A673 (cell line): Measurements from ENCODE around the gene PCTP. TPM values are rescaled to one million over a fixed set of nuclear protein-coding genes. Genes with fewer than 3 reads are reported as not detected.

Experiments
- BruUV-seq: library from RNA; stranded (reverse); fragments of 400-500 nt; replicated peaks from 2 replicates; lab custom pipeline; 2021; lab: Mats Ljungman, UMichigan
- CTCF ChIA-PET: fragments of 300-600 bp; sonication (Branson Sonifier 250); formaldehyde crosslinking; loops from one replicate; lab custom pipeline; 2022; ENCODE audit warnings: antibody characterized with exemption; lab: Charles Lee
- POLR2A ChIA-PET: fragments of 300-600 bp; sonication (Branson Sonifier 250); formaldehyde crosslinking; loops from one replicate; lab custom pipeline; 2022; ENCODE audit warnings: antibody characterized with exemption; ENCODE audit not compliant: low non-redundant PET; lab: Charles Lee
- DNase-seq: peaks from one replicate; pipeline ENCODE4 v3.0.0-alpha.2; 2015; ENCODE audit warnings: low spot score
- H3K27ac ChIP-seq: fragments of 200-600 bp; sonication (generic); 2 replicates; pipeline ENCODE4 v1.5.1; 2016; ENCODE audit warnings: mixed run types, low read depth, mild to moderate bottlenecking, mixed read lengths, antibody characterized with exemption, low read length; ENCODE audit not compliant: poor library complexity, severe bottlenecking
- H3K27me3 ChIP-seq: fragments of 200-600 bp; sonication (generic); replicated peaks from 2 replicates; pipeline ENCODE4 v1.6.1; 2017; ENCODE audit warnings: mixed run types, low read depth, mild to moderate bottlenecking, mixed read lengths, antibody characterized with exemption, low read length; ENCODE audit not compliant: insufficient read depth, poor library complexity
- H3K36me3 ChIP-seq: fragments of 200-600 bp; sonication (generic); 2 replicates; pipeline ENCODE4 v1.6.1; 2016; ENCODE audit warnings: mixed run types, mild to moderate bottlenecking, mixed read lengths, antibody characterized with exemption, low read length; ENCODE audit not compliant: insufficient read depth, poor library complexity, severe bottlenecking
- H3K4me1 ChIP-seq: fragments of 200-600 bp; sonication (generic); 2 replicates; pipeline ENCODE4 v1.6.1; 2017; ENCODE audit warnings: mixed run types, mild to moderate bottlenecking, mixed read lengths, antibody characterized with exemption, low read length; ENCODE audit not compliant: insufficient read depth, poor library complexity, severe bottlenecking
- H3K4me3 ChIP-seq: fragments of 200-600 bp; sonication (generic); 2 replicates; pipeline ENCODE4 v1.5.1; 2016; ENCODE audit warnings: low read depth, mixed run types, mild to moderate bottlenecking, mixed read lengths, low read length; ENCODE audit not compliant: poor library complexity, severe bottlenecking
- H3K9me3 ChIP-seq: fragments of 200-600 bp; sonication (generic); 2 replicates; pipeline ENCODE4 v1.6.1; 2016; ENCODE audit warnings: mixed run types, low read depth, mild to moderate bottlenecking, mixed read lengths, antibody characterized with exemption, low read length; ENCODE audit not compliant: poor library complexity, severe bottlenecking
- CTCF ChIP-seq: fragments of 300-800, 200-600 bp; sonication (generic); conservative IDR thresholded peaks from 2 replicates; pipeline ENCODE4 v1.5.1; 2017; ENCODE audit warnings: low read depth, mild to moderate bottlenecking, antibody characterized with exemption, low read length, moderate library complexity, mixed read lengths
- EZH2 ChIP-seq: fragments of 200-600 bp; sonication (generic); IDR thresholded peaks from 2 replicates; pipeline ENCODE4 v1.6.1; 2017; ENCODE audit warnings: borderline replicate concordance, low read depth, mild to moderate bottlenecking, mixed read lengths, antibody characterized with exemption, low read length; ENCODE audit not compliant: poor library complexity, severe bottlenecking
- intact Hi-C: fragments of 100-400 bp; cut with micrococcal nuclease; formaldehyde crosslinking; loops from one replicate; pipeline ENCODE4 v1.10.0; 2022; ENCODE audit not compliant: unreplicated experiment
- total RNA-seq: library from RNA; stranded (reverse); gene quantifications from 2 replicates; pipeline ENCODE4 v1.2.3, GENCODE V29; 2021

PCTP gene
- total RNA-seq, 1 experiment from 2014 or later, result 6.4 TPM

DNA sequence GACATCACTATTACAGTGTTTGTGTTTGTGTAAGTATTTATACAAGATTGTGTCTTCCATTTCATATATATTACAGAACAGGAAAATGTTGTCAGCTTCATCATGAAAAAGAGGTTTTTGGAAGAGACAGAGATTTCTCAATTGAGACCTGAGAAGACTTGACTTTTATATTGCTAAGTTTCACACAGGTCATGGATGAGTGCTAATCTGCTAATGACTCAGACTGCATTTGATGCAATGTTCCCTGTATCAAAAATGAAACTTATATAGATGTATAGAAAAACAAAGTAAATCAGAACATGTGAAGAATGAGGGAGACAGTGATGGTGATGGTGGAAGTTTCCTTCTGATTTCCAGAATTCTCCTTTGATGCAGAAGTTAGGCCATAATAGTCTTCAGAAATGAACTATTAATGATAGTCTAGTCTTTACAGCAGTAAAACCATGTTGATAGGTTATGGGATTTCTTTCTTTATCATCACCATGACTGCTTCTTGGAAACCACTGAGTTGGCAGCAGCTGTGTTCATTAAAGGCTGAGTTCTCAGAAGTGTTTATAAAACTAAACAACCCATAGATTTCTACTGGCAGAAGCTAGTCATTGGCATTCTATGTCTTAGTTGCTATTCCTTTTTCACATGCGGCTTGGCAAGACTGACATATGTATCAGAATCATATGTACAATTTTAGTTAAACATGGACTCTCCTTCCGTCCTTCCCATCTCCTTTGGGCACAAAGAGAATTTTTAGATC lies 56.1 kb downstream of the PCTP start:
- BruUV-seq, result no TSS peak
- intact Hi-C loops, result no loop called here
- CTCF ChIA-PET, result no interaction called here

GRCh38 chr17:55811536-55811935 lies 60.7 kb downstream of the PCTP start:
- CTCF ChIA-PET, result no interaction called here
- Histone ChIP-seq H3K27ac (no peak overlapping the region), H3K4me3 (no peak overlapping the region), H3K27me3 (peaks cover 31% of the 10 kb centered on the region), H3K4me1 (no peaks in the 10 kb centered on the region), H3K9me3 (no peaks in the 10 kb centered on the region), H3K36me3 (no peaks in the 10 kb centered on the region)
- no TSS peak for BruUV-seq
- no peak for TF ChIP-seq EZH2
- TF ChIP-seq CTCF, result no peak
- POLR2A ChIA-PET, result no interaction called here
- intact Hi-C loops, result no loop called here
- DNase-seq, result no peak

More for the DNA sequence above, 56.1 kb downstream of the PCTP start:
- Histone ChIP-seq H3K36me3 (no peaks in the 10 kb centered on the region), H3K4me3 (no peak overlapping the region), H3K27ac (no peak overlapping the region), H3K9me3 (no peaks in the 10 kb centered on the region), H3K4me1 (no peaks in the 10 kb centered on the region), H3K27me3 (peaks cover 6% of the 10 kb centered on the region)
- POLR2A ChIA-PET, result no interaction called here
- no peak for DNase-seq
- TF ChIP-seq EZH2, result no peak
- no peak for TF ChIP-seq CTCF

DNA sequence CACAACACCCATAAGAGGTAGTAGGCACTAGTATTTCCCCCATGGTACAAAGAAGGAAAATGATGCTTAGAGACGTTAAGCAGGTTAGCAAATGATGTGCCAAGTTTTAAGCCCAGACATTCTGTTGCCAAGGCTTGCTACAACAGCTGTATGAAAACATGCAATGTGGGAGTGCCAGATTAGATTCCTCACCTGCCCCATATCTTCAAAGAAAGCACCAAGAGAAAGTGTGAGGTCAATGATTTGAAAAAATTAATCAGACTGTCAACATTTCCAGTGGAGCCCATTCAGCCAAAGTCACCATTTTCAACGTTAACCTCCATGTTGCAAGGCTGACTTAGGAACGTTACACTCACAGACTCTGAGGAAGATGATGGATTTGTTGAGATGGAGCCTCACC lies 61.5 kb downstream of the PCTP start:
- POLR2A ChIA-PET, result no interaction called here
- intact Hi-C loops, result no loop called here
- no peak for DNase-seq
- no peak overlapping the region for H3K27ac ChIP-seq
- no peak overlapping the region for H3K4me3 ChIP-seq
- no TSS peak for BruUV-seq
- CTCF ChIA-PET, result no interaction called here
- H3K36me3 ChIP-seq, result no peaks in the 10 kb centered on the region
- H3K27me3 ChIP-seq, result peaks cover 39% of the 10 kb centered on the region
- no peak for TF ChIP-seq EZH2
- no peaks in the 10 kb centered on the region for H3K9me3 ChIP-seq
- H3K4me1 ChIP-seq, result no peaks in the 10 kb centered on the region

- CTCF ChIA-PET, result no interaction called here
- BruUV-seq, result no TSS peak
- POLR2A ChIA-PET, result no interaction called here
- Histone ChIP-seq H3K36me3 (no peaks in the 10 kb centered on the region), H3K27ac (no peak overlapping the region), H3K4me3 (no peak overlapping the region), H3K27me3 (peaks cover 48% of the 10 kb centered on the region), H3K9me3 (no peaks in the 10 kb centered on the region), H3K4me1 (no peaks in the 10 kb centered on the region)
- intact Hi-C loops, result no loop called here
- DNase-seq, result no peak
- TF ChIP-seq CTCF, result no peak
- no peak for TF ChIP-seq EZH2
Observed at GRCh38 chr17:55813944-55814343, 63.1 kb downstream of the PCTP start.
